ENCODE measurements around the gene AOC2.
A peak's percentile ranks its signal among the peaks of the same experiment; 100 is the strongest.
"Not testable (repeated sequence)": the region's sequence is repeated elsewhere in the genome, so short reads cannot be mapped to it uniquely, and the experiment has no call there.

Gene AOC2

DNA sequence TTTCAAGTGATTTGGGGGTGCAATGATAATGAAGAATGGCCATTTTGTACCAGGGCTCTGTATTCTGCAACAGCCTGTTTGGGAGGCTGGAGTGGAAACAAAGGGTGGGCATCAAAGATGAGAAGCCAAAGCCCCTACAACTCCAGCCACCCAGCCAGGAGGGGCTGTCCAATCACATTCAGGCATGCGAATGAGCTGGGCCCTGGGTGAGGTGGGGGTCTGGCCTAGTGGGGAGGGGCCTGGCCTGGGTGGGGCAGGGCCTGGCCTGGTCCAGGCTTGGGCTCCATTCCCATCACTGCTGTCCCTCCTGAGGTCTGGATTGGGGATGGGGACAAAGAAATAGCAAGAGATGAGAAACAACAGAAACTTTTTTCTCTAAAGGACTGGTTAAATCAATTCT is 13.0 kb downstream of the AOC2 start:
- peaks cover 39% of the 10 kb centered on the region for H3K36me3 ChIP-seq (ENCODE audit: insufficient read depth, low read length)
- no peaks in the 10 kb centered on the region for H3K27me3 ChIP-seq (ENCODE audit: control insufficient read depth in 1 of 2, insufficient read depth in 2 of 2, low read length in 2 of 2)
- no peak overlapping the region for H3K9ac ChIP-seq (ENCODE audit: low read length)
- no peak overlapping the region for H3K4me3 ChIP-seq (ENCODE audit: low read depth in 1 of 2, low read length in 2 of 2)
- peak overlapping the region; percentile 34 for H3K27ac ChIP-seq (ENCODE audit: low read depth, low read length)
- H3K9me3 ChIP-seq (ENCODE audit: low read length): no peaks in the 10 kb centered on the region
- peaks cover 23% of the 10 kb centered on the region for H3K4me1 ChIP-seq (ENCODE audit: insufficient read depth, low read length)

GRCh38 chr17:42865638-42866094 is 21.3 kb downstream of the AOC2 start:
- Histone ChIP-seq H3K4me1 (ENCODE audit: insufficient read depth, low read length) (peaks cover 6% of the 10 kb centered on the region), H3K9me3 (ENCODE audit: low read length) (no peaks in the 10 kb centered on the region), H3K27me3 (ENCODE audit: control insufficient read depth in 1 of 2, insufficient read depth in 2 of 2, low read length in 2 of 2) (no peaks in the 10 kb centered on the region), H3K9ac (ENCODE audit: low read length) (no peak overlapping the region), H3K4me3 (ENCODE audit: low read depth in 1 of 2, low read length in 2 of 2) (no peak overlapping the region), H3K27ac (ENCODE audit: low read depth, low read length) (no peak overlapping the region), H3K36me3 (ENCODE audit: insufficient read depth, low read length) (peaks cover 6% of the 10 kb centered on the region)

GRCh38 chr17:42866216-42866615 is 21.8 kb downstream of the AOC2 start:
- no peak overlapping the region for H3K4me3 ChIP-seq (ENCODE audit: low read depth in 1 of 2, low read length in 2 of 2)
- no peak overlapping the region for H3K27ac ChIP-seq (ENCODE audit: low read depth, low read length)

DNA sequence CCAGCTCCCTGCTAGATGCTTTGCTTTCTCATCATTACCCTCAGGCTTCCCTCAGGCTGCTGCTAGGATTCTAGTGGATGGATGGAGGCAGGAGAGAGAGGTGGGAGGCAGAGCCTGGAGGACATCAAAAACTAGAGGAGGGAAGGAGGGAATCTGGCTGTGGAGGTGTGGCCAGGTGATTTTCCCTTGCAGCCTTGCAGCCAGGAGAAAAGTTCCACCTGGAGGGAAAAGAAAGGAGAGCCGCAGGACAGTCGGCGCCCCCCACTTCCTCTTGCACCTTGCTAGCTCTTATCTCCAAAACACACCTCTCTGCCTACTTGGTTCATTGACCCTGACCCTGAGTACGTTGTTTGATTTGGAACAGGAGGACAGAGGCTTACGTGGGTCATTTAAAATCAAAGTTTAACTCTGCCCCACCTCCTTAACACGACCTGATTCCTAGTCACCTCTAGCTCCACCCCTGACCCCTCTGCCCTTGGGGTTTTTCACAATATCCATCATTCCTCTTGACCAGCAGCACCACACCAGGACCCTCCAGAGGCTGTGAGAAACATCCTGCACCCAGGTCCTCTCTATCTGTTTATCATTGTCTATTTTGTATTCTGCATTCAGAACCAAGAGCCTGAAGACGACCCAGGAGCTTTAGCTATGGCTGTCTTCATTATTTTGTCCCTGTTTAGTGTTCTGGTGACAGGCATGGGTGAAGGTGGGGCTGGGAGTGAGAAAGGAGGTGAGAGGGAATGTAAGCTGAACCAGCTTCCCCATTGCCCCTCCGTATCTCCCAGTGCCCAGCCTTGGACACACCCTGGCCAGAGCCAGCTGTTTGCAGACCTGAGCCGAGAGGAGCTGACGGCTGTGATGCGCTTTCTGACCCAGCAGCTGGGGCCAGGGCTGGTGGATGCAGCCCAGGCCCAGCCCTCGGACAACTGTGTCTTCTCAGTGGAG is 22.5 kb downstream of the AOC2 start:
- no peaks in the 10 kb centered on the region for H3K27me3 ChIP-seq (ENCODE audit: control insufficient read depth in 1 of 2, insufficient read depth in 2 of 2, low read length in 2 of 2)
- peaks cover 6% of the 10 kb centered on the region for H3K4me1 ChIP-seq (ENCODE audit: insufficient read depth, low read length)
- H3K9ac ChIP-seq (ENCODE audit: low read length): no peak overlapping the region
- H3K9me3 ChIP-seq (ENCODE audit: low read length): no peaks in the 10 kb centered on the region
- peaks cover 8% of the 10 kb centered on the region for H3K36me3 ChIP-seq (ENCODE audit: insufficient read depth, low read length)
- H3K4me3 ChIP-seq (ENCODE audit: low read depth in 1 of 2, low read length in 2 of 2): no peak overlapping the region
- no peak overlapping the region for H3K27ac ChIP-seq (ENCODE audit: low read depth, low read length)

More at GRCh38 chr17:42866216-42866615, 21.8 kb downstream of the AOC2 start:
- Histone ChIP-seq H3K9ac (ENCODE audit: low read length) (no peak overlapping the region), H3K27me3 (ENCODE audit: control insufficient read depth in 1 of 2, insufficient read depth in 2 of 2, low read length in 2 of 2) (no peaks in the 10 kb centered on the region), H3K36me3 (ENCODE audit: insufficient read depth, low read length) (peaks cover 6% of the 10 kb centered on the region), H3K9me3 (ENCODE audit: low read length) (no peaks in the 10 kb centered on the region), H3K4me1 (ENCODE audit: insufficient read depth, low read length) (peaks cover 6% of the 10 kb centered on the region)

DNA sequence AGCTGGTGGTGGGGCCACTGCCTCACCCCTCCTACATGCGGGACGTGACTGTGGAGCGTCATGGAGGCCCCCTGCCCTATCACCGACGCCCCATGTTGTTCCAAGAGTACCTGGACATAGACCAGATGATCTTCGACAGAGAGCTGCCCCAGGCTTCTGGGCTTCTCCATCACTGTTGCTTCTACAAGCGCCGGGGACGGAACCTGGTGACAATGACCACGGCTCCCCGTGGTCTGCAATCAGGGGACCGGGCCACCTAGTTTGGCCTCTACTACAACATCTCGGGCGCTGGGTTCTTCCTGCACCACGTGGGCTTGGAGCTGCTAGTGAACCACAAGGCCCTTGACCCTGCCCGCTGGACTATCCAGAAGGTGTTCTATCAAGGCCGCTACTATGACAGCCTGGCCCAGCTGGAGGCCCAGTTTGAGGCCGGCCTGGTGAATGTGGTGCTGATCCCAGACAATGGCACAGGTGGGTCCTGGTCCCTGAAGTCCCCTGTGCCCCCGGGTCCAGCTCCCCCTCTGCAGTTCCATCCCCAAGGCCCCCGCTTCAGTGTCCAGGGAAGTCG is 23.4 kb downstream of the AOC2 start:
- H3K4me1 ChIP-seq (ENCODE audit: insufficient read depth, low read length); H3K27ac ChIP-seq (ENCODE audit: low read depth, low read length); H3K9me3 ChIP-seq (ENCODE audit: low read length); H3K9ac ChIP-seq (ENCODE audit: low read length); H3K4me3 ChIP-seq (ENCODE audit: low read depth in 1 of 2, low read length in 2 of 2); H3K27me3 ChIP-seq (ENCODE audit: control insufficient read depth in 1 of 2, insufficient read depth in 2 of 2, low read length in 2 of 2): not testable (repeated sequence)
- peaks cover 13% of the 10 kb centered on the region for H3K36me3 ChIP-seq (ENCODE audit: insufficient read depth, low read length)

GRCh38 chr17:42868338-42868737 is 24.0 kb downstream of the AOC2 start:
- Histone ChIP-seq H3K36me3 (ENCODE audit: insufficient read depth, low read length) (peaks cover 13% of the 10 kb centered on the region), H3K27me3 (ENCODE audit: control insufficient read depth in 1 of 2, insufficient read depth in 2 of 2, low read length in 2 of 2) (no peaks in the 10 kb centered on the region), H3K27ac (ENCODE audit: low read depth, low read length) (no peak overlapping the region), H3K9ac (ENCODE audit: low read length) (no peak overlapping the region), H3K4me1 (ENCODE audit: insufficient read depth, low read length) (peaks cover 6% of the 10 kb centered on the region), H3K9me3 (ENCODE audit: low read length) (no peaks in the 10 kb centered on the region), H3K4me3 (ENCODE audit: low read depth in 1 of 2, low read length in 2 of 2) (no peak overlapping the region)

- Histone ChIP-seq H3K4me3 (ENCODE audit: low read depth in 1 of 2, low read length in 2 of 2) (no peak overlapping the region), H3K27ac (ENCODE audit: low read depth, low read length) (no peak overlapping the region), H3K9ac (ENCODE audit: low read length) (no peak overlapping the region), H3K9me3 (ENCODE audit: low read length) (no peaks in the 10 kb centered on the region), H3K4me1 (ENCODE audit: insufficient read depth, low read length) (no peaks in the 10 kb centered on the region), H3K27me3 (ENCODE audit: control insufficient read depth in 1 of 2, insufficient read depth in 2 of 2, low read length in 2 of 2) (no peaks in the 10 kb centered on the region), H3K36me3 (ENCODE audit: insufficient read depth, low read length) (peaks cover 16% of the 10 kb centered on the region)
Measured at GRCh38 chr17:42871647-42872046, 27.3 kb downstream of the AOC2 start.

DNA sequence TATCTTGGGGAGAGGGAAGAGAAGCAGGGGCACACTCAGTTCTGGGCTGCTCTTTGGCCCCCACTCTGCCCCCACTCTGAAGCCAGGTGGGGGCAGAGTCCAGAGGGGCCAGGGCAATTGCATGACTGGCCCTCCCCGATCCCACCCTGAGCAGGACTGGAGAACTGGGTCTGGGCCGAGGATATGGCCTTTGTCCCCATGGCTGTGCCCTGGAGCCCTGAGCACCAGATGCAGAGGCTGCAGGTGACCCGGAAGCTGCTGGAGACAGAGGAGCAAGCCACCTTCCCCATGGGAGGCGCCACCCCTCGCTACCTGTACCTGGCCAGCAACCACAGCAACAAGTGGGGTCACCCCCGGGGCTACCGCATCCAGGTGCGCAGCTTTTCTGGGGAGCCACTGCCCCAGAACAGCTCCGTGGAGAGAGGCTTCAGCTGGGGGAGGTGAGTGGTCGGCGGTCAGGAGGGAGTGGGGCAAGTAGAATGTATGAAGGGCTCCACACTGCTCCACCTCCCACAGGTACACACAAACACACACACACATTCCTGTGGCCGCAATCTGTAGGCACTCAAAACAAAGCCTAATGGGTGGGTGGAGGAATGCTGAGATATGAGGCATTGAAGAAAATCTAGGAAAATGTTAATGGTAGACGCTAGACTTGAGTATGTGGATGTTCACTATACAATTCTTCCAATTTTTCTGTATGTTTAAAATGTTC is 28.0 kb downstream of the AOC2 start:
- Histone ChIP-seq H3K36me3 (ENCODE audit: insufficient read depth, low read length) (peaks cover 22% of the 10 kb centered on the region), H3K27ac (ENCODE audit: low read depth, low read length) (no peak overlapping the region), H3K4me3 (ENCODE audit: low read depth in 1 of 2, low read length in 2 of 2) (no peak overlapping the region), H3K9me3 (ENCODE audit: low read length) (no peaks in the 10 kb centered on the region), H3K27me3 (ENCODE audit: control insufficient read depth in 1 of 2, insufficient read depth in 2 of 2, low read length in 2 of 2) (no peaks in the 10 kb centered on the region), H3K9ac (ENCODE audit: low read length) (no peak overlapping the region), H3K4me1 (ENCODE audit: insufficient read depth, low read length) (no peaks in the 10 kb centered on the region)

DNA sequence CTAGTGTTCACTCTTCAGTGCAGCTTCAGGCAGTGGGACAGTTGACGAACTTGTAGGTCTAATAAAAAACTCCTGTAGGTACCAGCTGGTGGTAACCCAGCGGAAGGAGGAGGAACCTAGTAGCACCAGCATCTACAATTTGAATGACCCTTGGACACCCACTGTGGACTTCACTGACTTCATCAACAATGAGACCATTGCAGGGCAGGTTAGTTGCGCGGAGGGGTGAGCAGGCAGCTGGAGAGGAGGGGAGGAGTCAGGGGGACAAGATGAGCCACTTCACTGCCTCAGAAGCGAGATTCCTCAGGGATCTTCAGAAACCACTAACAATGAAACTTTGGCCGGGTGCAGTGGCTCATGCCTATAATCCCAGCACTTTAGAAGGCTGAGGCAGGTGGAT is 28.9 kb downstream of the AOC2 start:
- H3K9me3 ChIP-seq (ENCODE audit: low read length): no peaks in the 10 kb centered on the region
- H3K4me3 ChIP-seq (ENCODE audit: low read depth in 1 of 2, low read length in 2 of 2): no peak overlapping the region
- no peak overlapping the region for H3K27ac ChIP-seq (ENCODE audit: low read depth, low read length)
- no peaks in the 10 kb centered on the region for H3K27me3 ChIP-seq (ENCODE audit: control insufficient read depth in 1 of 2, insufficient read depth in 2 of 2, low read length in 2 of 2)
- no peaks in the 10 kb centered on the region for H3K4me1 ChIP-seq (ENCODE audit: insufficient read depth, low read length)
- H3K36me3 ChIP-seq (ENCODE audit: insufficient read depth, low read length): peaks cover 21% of the 10 kb centered on the region
- no peak overlapping the region for H3K9ac ChIP-seq (ENCODE audit: low read length)

DNA sequence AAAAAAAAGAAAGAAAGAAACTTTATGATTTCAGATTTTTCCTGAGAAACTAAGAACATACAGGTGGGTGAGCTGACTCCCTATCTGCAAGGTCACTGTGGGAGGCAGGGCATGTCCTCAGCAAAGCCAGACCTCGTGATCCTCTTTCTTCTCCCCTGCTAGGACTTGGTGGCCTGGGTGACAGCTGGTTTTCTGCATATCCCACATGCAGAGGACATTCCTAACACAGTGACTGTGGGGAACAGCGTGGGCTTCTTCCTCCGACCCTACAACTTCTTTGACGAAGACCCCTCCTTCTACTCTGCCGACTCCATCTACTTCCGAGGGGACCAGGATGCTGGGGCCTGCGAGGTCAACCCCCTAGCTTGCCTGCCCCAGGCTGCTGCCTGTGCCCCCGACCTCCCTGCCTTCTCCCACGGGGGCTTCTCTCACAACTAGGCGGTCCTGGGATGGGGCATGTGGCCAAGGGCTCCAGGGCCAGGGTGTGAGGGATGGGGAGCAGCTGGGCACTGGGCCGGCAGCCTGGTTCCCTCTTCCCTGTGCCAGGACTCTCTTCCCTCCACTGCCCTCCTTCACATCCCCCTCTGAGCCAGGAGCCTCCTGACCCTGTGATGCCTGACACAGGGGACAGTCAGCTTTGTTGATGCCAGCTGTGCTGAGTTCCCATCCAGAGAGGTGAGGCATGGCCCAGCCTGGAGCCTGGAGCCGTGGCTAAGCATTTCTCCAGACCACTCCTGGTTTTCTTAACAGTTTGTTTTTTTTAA is 29.7 kb downstream of the AOC2 start:
- H3K9me3 ChIP-seq (ENCODE audit: low read length); H3K4me3 ChIP-seq (ENCODE audit: low read depth in 1 of 2, low read length in 2 of 2); H3K27me3 ChIP-seq (ENCODE audit: control insufficient read depth in 1 of 2, insufficient read depth in 2 of 2, low read length in 2 of 2); H3K27ac ChIP-seq (ENCODE audit: low read depth, low read length); H3K4me1 ChIP-seq (ENCODE audit: insufficient read depth, low read length); H3K9ac ChIP-seq (ENCODE audit: low read length): not testable (repeated sequence)
- H3K36me3 ChIP-seq (ENCODE audit: insufficient read depth, low read length): peaks cover 16% of the 10 kb centered on the region

GRCh38 chr17:42877037-42877436 is 32.7 kb downstream of the AOC2 start:
- Histone ChIP-seq H3K4me1 (ENCODE audit: insufficient read depth, low read length) (no peaks in the 10 kb centered on the region), H3K9ac (ENCODE audit: low read length) (no peak overlapping the region), H3K9me3 (ENCODE audit: low read length) (no peaks in the 10 kb centered on the region), H3K27me3 (ENCODE audit: control insufficient read depth in 1 of 2, insufficient read depth in 2 of 2, low read length in 2 of 2) (no peaks in the 10 kb centered on the region), H3K27ac (ENCODE audit: low read depth, low read length) (no peak overlapping the region), H3K36me3 (ENCODE audit: insufficient read depth, low read length) (peaks cover 13% of the 10 kb centered on the region), H3K4me3 (ENCODE audit: low read depth in 1 of 2, low read length in 2 of 2) (no peak overlapping the region)
